NCI-H748 (cell line): ENCODE results near the gene KCNJ10.
A peak's percentile ranks its signal among the peaks of the same experiment; 100 is the strongest.

Experiments
- DNase-seq: peaks from one replicate; lab custom pipeline; 2025; ENCODE audit not compliant: unreplicated experiment; lab: John Stamatoyannopoulos, UW

KCNJ10 gene

DNA sequence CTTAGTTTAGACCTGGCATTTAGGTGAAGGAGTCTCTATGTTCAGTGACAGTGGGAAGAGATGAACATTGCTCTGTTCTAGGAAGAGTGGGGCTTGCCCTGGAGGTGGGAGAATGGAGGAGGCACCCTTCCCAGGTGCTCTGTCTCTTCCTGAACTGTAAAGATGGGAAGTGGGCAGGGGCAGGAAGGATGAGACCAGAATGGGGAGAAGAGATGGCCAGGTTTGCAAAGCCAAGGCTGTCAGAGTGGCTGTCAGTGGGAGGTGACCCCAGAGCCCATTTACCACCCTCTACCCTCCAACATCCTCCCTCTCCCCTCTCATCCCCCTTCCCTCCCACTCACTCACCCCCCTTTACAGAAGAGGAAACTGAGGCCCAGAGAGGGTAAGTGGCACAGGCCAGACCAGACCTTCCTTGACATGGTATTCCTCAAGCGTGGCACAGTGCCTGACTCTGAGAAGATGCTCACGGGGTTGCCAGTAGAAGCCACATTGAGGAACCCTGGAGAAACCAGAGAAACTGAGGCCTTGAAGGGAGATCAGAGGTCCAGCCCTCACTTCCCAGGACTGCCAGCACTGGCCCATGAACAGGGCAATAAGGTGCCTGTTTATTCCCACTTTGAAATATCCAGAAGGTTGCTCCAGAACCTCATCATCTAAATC lies 29.9 kb upstream of the KCNJ10 start:
- DNase-seq: no peak

DNA sequence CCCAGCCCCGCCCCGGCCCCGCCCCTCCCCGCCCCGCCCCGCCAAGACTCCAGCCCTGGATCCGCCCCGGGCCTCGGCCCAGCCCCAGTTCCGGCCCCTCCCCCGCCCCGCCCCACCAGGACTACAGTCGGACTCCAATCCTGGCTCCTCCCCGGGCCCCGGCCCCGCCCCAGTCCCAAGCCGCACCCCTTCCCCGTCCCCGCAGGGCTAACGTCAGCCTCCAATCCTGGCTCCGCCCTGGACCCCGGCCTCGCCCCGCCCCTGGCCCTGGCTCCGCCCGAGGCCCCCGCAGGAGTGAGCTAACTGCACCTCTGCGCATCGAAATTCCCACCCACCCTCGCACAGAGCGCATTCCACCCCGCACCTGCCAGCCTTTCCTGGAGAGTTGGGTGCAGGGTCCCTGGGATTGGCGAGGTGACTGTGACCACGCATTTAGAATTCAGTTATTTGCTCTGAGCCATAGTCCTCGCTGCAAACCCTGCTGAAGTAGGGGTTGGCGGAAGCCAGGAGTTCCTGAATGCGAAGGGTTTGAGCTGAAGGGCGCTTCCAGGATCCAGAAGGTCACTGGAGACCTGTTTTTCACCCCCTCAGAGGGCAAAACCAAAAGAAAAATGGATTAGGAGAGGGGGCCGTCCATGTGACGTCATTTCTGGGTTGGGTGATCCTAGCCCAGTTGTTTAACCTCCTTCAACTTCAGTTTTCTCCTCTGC lies 29.0 kb upstream of the KCNJ10 start:
- peak; percentile 90 for DNase-seq

DNA sequence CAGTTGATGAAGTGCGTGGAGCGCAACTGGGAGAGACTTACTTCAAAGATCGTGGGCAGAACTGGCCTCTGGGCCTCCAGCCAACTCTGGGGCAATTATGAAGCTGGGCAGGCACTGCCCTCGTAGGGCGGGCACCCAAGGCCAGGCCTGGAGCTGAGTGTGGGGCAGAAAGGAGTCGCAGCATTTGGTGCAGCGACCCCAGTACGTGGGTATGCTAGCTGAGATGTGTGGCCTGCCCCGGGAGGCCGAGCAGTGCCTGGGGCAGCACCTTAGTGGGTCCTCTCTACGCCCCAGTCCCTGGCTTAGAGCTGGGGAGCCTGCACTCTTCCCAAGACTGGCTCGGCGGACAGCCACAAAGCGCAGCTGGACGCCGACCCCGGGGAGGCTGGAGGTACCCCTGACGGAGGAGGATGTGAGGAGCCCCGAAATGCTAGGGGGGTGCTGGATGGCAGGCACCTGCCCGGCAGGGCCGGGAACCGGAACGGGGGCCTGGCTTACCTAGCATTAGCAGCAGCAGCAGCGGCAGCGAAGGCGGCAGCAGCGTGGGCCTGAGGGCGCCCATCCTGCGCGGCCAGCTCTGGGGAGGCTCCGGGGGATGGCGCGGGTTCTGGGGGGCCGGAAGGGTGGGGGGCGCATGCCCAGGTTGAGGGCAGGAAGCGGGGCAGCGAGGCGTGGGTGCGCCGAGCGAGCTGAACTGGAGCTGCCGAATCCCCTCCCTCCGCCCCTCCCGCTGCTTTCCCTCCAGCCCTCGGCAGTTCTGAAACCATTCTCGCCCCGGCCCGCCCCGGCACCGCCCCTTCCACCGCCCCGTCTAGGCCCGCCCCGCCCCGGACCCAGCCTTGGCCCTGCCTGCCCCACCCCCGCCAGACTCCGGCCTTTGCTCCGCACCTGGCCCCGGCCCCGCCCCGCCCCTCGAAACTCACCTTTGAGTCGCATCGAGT lies 28.2 kb upstream of the KCNJ10 start, which contains the start of gene IGSF8:
Gene IGSF8 (minus strand): TSS at position 709 of the 941 bp plus-strand sequence. CDS start 147 bp downstream, at position 562.
- peak; percentile 88 for DNase-seq

- DNase-seq: peak; percentile 32
Measured at GRCh38 chr1:160097151-160097910, 27.4 kb upstream of the KCNJ10 start.

GRCh38 chr1:160096274-160097116 lies 26.5 kb upstream of the KCNJ10 start:
- no peak for DNase-seq

DNA sequence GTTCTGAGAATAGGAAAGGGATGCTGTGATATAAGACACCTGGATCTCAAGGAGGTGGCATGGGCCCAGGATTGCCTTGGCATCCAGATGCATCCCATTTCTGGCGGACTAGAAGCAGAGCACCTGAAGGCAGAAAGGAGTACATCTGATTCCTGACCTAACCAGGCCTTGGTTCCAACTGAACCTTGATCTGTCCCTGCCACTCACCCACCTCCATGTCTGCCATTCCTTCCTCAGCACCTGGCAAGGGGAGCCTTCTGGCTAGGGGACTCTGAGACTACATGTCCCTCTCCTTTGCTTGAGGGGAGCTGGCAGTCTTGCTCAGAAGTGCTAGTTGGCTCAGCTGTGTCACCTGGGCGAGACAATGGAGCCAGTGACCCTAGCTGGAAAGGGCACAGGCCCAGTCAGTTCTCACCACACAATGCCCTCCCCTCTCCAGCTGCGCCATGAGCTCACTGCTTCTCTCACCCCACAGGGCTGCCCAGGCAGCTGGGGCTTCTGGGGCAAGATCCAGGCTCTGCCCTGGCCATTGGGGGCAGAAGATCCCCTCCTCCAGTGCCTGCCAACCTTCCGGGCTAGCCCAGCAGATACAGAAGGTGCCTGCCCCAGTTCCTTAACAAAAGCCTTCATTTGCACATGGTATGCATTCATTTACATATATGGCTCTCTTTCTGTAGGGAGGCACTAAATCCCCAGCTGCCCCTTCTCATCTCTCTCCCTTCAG lies 25.6 kb upstream of the KCNJ10 start:
- peak; percentile 7 for DNase-seq

- no peak for DNase-seq
Measured at GRCh38 chr1:160094806-160095205, 24.8 kb upstream of the KCNJ10 start.

DNA sequence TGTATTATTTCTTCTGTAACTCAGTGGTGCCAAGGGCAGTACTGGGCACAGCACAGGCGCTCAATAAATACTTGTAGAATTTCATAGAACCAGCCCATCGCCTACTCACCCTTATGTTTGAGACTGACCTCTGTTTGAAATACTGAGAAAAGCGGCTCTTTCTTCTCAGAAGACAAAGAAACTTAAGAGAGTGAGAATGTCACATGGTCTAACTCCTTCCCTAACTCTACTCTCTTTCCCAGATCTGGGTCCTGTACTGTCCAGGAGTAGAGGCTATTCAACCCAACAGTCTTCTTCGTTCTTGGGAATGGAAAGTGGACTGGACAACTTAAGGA lies 24.3 kb upstream of the KCNJ10 start:
- DNase-seq: no peak

- no peak for DNase-seq
Measured at GRCh38 chr1:160093624-160094290, 23.8 kb upstream of the KCNJ10 start.

GRCh38 chr1:160093069-160093395 lies 23.1 kb upstream of the KCNJ10 start:
- DNase-seq: no peak

- no peak for DNase-seq
Measured at GRCh38 chr1:160092366-160093068, 22.6 kb upstream of the KCNJ10 start.

DNA sequence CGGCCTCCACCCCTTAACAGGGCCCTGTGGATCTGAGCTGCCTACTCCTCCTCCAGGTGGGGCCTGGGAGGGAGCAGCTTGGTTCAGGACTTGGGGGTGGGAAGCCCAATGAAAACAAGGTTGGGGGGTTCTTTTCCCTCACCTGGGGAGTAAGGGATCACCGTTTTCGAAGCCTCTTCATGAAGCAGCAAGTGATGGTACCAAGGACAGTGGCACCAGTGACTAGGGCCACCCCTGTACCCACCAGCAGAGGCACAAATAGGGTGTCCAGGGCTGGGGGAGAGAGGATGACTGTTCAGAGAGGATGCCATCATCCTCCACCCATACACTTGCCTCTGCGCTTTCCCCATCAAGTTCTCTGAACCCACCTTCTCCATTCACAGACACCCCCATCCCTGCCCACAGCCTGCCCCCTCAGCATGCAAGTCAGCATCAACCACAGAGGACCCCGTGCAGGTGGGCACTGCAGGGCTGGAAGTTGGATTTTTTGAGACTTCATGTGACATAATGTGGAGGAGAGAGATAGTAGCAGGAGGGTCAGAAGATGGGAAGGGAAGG lies 21.8 kb upstream of the KCNJ10 start:
- no peak for DNase-seq

DNA sequence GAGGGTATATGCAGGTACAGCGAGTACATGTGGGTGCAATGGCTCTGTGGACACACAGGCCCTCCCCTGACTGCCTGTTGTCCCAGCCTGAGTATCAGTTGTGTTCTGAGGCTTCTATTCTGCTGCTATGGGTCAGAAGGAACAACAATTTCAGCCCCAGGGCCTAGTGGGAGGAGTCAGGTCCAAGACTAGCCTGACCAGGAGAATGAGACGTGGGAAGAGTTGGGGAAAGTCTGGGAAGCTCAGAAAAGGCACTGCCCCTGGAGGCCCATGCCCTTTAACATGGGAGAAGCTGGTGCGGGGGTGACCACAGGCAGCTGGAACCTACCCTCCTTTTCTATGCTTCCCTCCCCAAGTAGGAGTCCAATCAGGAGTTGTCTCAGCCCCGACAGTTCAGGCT lies 20.8 kb upstream of the KCNJ10 start:
- DNase-seq: no peak

GRCh38 chr1:160089883-160090282 lies 19.9 kb upstream of the KCNJ10 start:
- DNase-seq: no peak

DNA sequence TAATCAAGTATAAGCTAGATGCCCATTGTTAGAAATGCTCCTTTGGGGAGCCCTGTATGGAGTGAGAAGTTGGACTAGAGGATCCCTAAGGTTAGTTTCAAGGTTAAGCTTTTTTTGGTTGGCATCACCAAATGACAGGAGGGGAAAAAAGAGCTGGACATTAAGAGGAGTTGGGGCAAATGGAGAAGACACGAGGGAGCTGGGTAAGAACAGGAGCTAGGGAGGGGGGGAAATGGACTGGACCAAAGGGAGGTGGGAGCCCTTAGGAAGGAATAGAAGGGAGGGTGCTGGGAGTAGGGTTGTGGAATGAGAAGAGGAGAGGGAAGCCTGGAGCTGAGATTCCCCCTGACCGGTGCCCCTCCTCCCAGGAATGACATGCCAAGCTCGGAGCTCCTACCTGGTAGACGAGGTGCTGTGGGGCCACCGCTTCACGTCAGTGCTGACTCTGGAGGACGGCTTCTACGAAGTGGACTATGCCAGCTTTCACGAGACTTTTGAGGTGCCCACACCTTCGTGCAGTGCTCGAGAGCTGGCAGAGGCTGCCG lies 17.2 kb upstream of the KCNJ10 start:
- DNase-seq: no peak

- DNase-seq: no peak
Measured at GRCh38 chr1:160086456-160086892, 16.5 kb upstream of the KCNJ10 start.

DNA sequence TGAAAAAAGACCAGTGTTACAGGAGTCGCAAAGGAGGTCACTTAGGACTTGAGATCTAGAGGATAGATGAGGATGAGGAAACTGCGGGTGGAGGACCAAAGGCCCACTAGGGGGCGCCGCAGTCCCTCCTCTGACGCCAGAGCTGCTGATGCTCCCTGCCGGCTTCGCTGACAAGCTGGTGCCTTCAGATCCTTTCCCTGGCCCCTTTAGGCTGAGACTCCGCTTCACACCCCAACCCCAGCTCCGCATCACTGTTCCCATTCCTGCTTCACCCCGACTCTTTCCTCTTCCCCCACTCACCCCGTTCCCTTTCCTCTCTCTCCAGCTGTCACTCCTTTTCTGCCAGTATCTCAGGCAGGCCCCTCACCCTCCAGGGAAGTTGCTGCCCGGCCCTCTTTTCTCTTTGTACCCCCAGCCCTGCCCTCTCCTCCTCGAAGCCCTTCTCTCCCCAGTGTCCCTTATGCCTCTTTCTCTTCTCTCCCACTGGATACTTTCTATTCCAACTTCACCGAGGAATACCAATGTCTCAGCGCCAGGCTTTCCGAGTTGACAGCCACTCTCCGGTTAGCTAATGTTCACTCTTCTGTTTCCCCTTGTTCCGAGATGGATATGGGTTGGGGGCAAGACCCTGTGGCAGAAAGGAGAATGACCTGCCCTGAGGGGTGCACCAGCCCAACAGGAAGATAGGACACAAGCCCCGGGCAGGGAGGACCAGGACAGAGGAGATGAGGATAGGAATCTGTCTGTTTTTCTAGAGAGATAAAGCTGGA lies 15.9 kb upstream of the KCNJ10 start:
- DNase-seq: peak; percentile 73
